ENCODE data around the gene ZDHHC5. TPM values are rescaled to one million over a fixed set of nuclear protein-coding genes. Genes with fewer than 3 reads are reported as not detected.

Gene ZDHHC5
- total RNA-seq, 1 experiment from 2014 or later, result 51.6 TPM

DNA sequence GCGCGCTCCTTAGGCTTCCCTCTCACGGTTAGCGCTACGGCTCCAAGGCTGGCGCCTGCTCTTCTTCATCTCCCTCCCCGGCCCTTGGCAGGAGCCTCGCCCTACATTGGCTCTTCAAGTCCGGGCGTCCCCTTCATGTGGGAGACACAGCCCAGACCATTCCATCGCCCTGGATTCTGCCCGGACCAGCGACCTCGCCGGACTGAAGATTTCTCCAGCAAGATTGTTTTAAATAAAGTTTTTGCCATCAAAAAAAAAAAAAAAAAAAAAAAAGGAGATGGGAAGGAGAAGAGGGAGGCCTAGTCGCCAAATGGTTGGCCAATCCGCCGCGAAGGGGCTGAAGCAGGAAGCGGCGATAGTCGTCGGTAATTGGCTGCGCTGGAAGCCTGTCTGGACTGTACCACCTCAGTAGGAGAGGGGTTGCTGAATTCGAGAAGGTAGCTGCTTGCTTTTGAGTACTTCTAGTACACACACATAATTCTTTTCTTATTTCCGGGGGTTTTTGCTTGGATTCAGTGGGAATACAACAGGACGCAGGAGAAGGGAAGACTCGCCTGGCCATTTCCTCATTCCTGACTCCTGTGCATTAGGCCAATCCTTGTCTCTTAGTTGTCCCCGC, 688 bp upstream of the ZDHHC5 start:
- H3K36me3 Mint-ChIP-seq, result peaks cover 15% of the 10 kb centered on the region
- CTCF ChIA-PET, result interaction anchor here (1.0 kb wide), 1 partner anchor 23 kb away, joined by 3 read pairs; no protein-coding TSS in a partner anchor
- POLR2A ChIA-PET, result interaction anchor here (0.7 to 2.0 kb wide), 2 partner anchors 20 to 28 kb away, joined by 5 to 8 read pairs; no protein-coding TSS in a partner anchor
- H3K27ac Mint-ChIP-seq, result peak overlapping the region; percentile 100
- H3K4me3 Mint-ChIP-seq, result peak overlapping the region; percentile 99
- DNase-seq (ENCODE audit: low spot score) (peak; percentile 93), ATAC-seq (peak; percentile 78)
- no peaks in the 10 kb centered on the region for H3K27me3 Mint-ChIP-seq (ENCODE audit: low read depth)
- peaks cover 16% of the 10 kb centered on the region for H3K4me1 Mint-ChIP-seq
- H3K9me3 Mint-ChIP-seq, result no peaks in the 10 kb centered on the region
- no peak for TF ChIP-seq JAZF1 (CRISPR knock-in tag; IDR thresholded peaks at IDR 0.05)
- no peak for TF ChIP-seq TEAD1 (CRISPR knock-in tag; IDR thresholded peaks at IDR 0.05)
- peak; percentile 35; the same call in 1 of the 2 replicates for TF ChIP-seq SP1 (CRISPR knock-in tag; conservative IDR thresholded peaks at IDR 0.05)
- no peak for TF ChIP-seq ZNF121 (CRISPR knock-in tag; IDR thresholded peaks at IDR 0.05)
- no peak for TF ChIP-seq ELF4 (CRISPR knock-in tag; IDR thresholded peaks at IDR 0.05; ENCODE audit: low read depth)
- TF ChIP-seq IRF1 (CRISPR knock-in tag; IDR thresholded peaks at IDR 0.05), result no peak
- no peak for TF ChIP-seq ZNF512 (CRISPR knock-in tag; IDR thresholded peaks at IDR 0.05; ENCODE audit: borderline replicate concordance)
- TF ChIP-seq, protein P1, sequence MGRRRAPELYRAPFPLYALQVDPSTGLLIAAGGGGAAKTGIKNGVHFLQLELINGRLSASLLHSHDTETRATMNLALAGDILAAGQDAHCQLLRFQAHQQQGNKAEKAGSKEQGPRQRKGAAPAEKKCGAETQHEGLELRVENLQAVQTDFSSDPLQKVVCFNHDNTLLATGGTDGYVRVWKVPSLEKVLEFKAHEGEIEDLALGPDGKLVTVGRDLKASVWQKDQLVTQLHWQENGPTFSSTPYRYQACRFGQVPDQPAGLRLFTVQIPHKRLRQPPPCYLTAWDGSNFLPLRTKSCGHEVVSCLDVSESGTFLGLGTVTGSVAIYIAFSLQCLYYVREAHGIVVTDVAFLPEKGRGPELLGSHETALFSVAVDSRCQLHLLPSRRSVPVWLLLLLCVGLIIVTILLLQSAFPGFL (CRISPR knock-in tag; IDR thresholded peaks at IDR 0.05; ENCODE audit: borderline replicate concordance), result no peak
- no peak for TF ChIP-seq ZNF263 (CRISPR knock-in tag; IDR thresholded peaks at IDR 0.05; ENCODE audit: low read depth)
- TF ChIP-seq E2F4 (CRISPR knock-in tag; IDR thresholded peaks at IDR 0.05; ENCODE audit: borderline replicate concordance, low read depth), result no peak
- no peak for TF ChIP-seq ZSCAN18 (CRISPR knock-in tag; IDR thresholded peaks at IDR 0.05)
- TF ChIP-seq, protein P2, sequence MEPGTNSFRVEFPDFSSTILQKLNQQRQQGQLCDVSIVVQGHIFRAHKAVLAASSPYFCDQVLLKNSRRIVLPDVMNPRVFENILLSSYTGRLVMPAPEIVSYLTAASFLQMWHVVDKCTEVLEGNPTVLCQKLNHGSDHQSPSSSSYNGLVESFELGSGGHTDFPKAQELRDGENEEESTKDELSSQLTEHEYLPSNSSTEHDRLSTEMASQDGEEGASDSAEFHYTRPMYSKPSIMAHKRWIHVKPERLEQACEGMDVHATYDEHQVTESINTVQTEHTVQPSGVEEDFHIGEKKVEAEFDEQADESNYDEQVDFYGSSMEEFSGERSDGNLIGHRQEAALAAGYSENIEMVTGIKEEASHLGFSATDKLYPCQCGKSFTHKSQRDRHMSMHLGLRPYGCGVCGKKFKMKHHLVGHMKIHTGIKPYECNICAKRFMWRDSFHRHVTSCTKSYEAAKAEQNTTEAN (CRISPR knock-in tag; IDR thresholded peaks at IDR 0.05), result no peak
- no peak for TF ChIP-seq IRF2 (CRISPR knock-in tag; IDR thresholded peaks at IDR 0.05; ENCODE audit: borderline replicate concordance, low read depth)
- TF ChIP-seq, protein P3, sequence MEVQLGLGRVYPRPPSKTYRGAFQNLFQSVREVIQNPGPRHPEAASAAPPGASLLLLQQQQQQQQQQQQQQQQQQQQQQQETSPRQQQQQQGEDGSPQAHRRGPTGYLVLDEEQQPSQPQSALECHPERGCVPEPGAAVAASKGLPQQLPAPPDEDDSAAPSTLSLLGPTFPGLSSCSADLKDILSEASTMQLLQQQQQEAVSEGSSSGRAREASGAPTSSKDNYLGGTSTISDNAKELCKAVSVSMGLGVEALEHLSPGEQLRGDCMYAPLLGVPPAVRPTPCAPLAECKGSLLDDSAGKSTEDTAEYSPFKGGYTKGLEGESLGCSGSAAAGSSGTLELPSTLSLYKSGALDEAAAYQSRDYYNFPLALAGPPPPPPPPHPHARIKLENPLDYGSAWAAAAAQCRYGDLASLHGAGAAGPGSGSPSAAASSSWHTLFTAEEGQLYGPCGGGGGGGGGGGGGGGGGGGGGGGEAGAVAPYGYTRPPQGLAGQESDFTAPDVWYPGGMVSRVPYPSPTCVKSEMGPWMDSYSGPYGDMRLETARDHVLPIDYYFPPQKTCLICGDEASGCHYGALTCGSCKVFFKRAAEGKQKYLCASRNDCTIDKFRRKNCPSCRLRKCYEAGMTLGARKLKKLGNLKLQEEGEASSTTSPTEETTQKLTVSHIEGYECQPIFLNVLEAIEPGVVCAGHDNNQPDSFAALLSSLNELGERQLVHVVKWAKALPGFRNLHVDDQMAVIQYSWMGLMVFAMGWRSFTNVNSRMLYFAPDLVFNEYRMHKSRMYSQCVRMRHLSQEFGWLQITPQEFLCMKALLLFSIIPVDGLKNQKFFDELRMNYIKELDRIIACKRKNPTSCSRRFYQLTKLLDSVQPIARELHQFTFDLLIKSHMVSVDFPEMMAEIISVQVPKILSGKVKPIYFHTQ (CRISPR knock-in tag; IDR thresholded peaks at IDR 0.05), result no peak
- TF ChIP-seq TEAD4 (CRISPR knock-in tag; IDR thresholded peaks at IDR 0.05), result 0 out of 2 replicates have a peak, but pooled peaks have one; percentile 46
- no peak for TF ChIP-seq CTCF (IDR thresholded peaks at IDR 0.05)
- TF ChIP-seq, protein P4, sequence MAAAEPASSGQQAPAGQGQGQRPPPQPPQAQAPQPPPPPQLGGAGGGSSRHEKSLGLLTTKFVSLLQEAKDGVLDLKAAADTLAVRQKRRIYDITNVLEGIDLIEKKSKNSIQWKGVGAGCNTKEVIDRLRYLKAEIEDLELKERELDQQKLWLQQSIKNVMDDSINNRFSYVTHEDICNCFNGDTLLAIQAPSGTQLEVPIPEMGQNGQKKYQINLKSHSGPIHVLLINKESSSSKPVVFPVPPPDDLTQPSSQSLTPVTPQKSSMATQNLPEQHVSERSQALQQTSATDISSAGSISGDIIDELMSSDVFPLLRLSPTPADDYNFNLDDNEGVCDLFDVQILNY (CRISPR knock-in tag; IDR thresholded peaks at IDR 0.05), result no peak
- TF ChIP-seq RELA (CRISPR knock-in tag; IDR thresholded peaks at IDR 0.05; ENCODE audit: borderline replicate concordance), result no peak
- no peak for TF ChIP-seq FOXK1 (CRISPR knock-in tag; IDR thresholded peaks at IDR 0.05)
- TF ChIP-seq JUN (CRISPR knock-in tag; IDR thresholded peaks at IDR 0.05), result no peak

Data from WTC11 (cell line).